ENCODE results near the gene GLG1. TPM values are rescaled to one million over a fixed set of nuclear protein-coding genes. Genes with fewer than 3 reads are reported as not detected.
"Not testable (repeated sequence)": the region's sequence is repeated elsewhere in the genome, so short reads cannot be mapped to it uniquely, and the experiment has no call there.

The GLG1 gene
- total and polyA plus RNA-seq, 12 donors, result 31.6 to 146 (median 112) TPM

- Histone ChIP-seq H3K27me3 (no peaks in the 10 kb centered on the region), H3K9me3 (replicated peaks in 1 of 3) (no peaks in the 10 kb centered on the region), H3K4me3 (no peak overlapping the region), H3K36me3 (replicated peaks in 1 of 2) (no peaks in the 10 kb centered on the region), H3K27ac (no peak overlapping the region), H3K4me1 (replicated peaks in 1 of 2) (no peaks in the 10 kb centered on the region)
- intact Hi-C loops (cut with DNase I), result no loop called here
- WGBS, 4 donors, result 78 to 83% (median 80%) methylated on average over 7 of the region's 7 CpGs
- TF ChIP-seq POLR2A (IDR thresholded peaks at IDR 0.05), result no peak
- TF ChIP-seq, protein P1, sequence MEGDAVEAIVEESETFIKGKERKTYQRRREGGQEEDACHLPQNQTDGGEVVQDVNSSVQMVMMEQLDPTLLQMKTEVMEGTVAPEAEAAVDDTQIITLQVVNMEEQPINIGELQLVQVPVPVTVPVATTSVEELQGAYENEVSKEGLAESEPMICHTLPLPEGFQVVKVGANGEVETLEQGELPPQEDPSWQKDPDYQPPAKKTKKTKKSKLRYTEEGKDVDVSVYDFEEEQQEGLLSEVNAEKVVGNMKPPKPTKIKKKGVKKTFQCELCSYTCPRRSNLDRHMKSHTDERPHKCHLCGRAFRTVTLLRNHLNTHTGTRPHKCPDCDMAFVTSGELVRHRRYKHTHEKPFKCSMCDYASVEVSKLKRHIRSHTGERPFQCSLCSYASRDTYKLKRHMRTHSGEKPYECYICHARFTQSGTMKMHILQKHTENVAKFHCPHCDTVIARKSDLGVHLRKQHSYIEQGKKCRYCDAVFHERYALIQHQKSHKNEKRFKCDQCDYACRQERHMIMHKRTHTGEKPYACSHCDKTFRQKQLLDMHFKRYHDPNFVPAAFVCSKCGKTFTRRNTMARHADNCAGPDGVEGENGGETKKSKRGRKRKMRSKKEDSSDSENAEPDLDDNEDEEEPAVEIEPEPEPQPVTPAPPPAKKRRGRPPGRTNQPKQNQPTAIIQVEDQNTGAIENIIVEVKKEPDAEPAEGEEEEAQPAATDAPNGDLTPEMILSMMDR (IDR thresholded peaks at IDR 0.05), result no peak
- no peak for DNase-seq
Measured at GRCh38 chr16:74439685-74440084, 167.2 kb downstream of the GLG1 start.

DNA sequence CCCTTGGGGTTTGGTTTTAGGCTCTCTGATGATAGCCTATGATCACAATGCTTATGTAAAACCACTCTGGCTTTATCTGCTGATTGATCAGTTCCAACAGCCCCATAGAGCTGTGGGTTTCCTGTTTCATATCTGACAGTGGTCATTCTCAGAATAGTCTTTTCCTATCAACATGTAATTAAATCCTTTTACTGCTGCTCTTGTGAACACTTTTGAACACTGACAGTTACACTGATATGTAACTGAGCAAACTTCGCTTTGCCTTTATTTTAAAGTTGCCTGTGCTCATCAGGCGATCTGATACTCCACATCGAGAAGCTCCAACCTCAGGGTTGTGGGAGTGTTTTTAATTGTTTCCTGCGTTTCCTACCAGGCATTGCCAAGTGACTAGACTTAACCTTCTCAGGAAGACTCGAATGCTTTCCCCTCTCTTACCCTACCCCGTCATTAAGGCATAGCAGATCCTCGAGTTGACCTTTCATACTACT, 168.4 kb downstream of the GLG1 start:
- Histone ChIP-seq H3K9me3 (replicated peaks in 1 of 3) (no peaks in the 10 kb centered on the region), H3K27me3 (no peaks in the 10 kb centered on the region), H3K36me3 (replicated peaks in 1 of 2) (no peaks in the 10 kb centered on the region), H3K4me1 (replicated peaks in 1 of 2) (no peaks in the 10 kb centered on the region), H3K4me3 (no peak overlapping the region), H3K27ac (no peak overlapping the region)
- 56 to 78% (median 65%) methylated on average over 7 of the region's 7 CpGs for WGBS, 4 donors
- no peak for DNase-seq
- no peak for TF ChIP-seq POLR2A (IDR thresholded peaks at IDR 0.05)
- TF ChIP-seq, protein P1 (IDR thresholded peaks at IDR 0.05), result no peak
- intact Hi-C loops (cut with DNase I), result no loop called here

DNA sequence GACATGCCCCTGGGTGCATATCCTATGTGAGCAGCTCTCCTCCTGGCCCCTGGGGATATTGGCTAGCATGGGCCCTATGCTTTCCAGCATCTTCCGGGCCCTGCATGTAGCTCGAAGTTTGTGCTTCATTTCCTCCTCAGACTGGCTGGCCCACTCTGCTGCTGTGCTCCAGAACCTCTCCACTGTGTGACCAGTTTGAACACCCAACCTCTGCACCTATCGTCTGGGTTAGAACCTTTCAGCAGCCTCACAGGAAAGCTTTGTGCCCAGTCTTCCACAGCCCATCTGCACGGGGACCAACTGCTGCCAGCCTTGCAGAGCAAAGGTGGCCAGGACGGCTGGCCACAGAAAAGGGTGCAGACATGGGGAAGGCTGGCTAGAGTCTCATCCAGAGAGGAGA, 175.4 kb downstream of the GLG1 start:
- intact Hi-C loops (cut with DNase I), result no loop called here
- Histone ChIP-seq H3K4me1 (replicated peaks in 1 of 2) (no peaks in the 10 kb centered on the region), H3K27me3 (no peaks in the 10 kb centered on the region), H3K36me3 (replicated peaks in 1 of 2) (no peaks in the 10 kb centered on the region), H3K4me3 (no peak overlapping the region), H3K9me3 (replicated peaks in 1 of 3) (no peaks in the 10 kb centered on the region), H3K27ac (no peak overlapping the region)
- 70 to 82% (median 78%) methylated on average over 2 to 5 of the region's 5 CpGs for WGBS, 4 donors
- TF ChIP-seq POLR2A (IDR thresholded peaks at IDR 0.05), result no peak
- TF ChIP-seq, protein P1 (IDR thresholded peaks at IDR 0.05), result no peak
- DNase-seq, result no peak

- H3K27me3 ChIP-seq; H3K4me3 ChIP-seq; H3K9me3 ChIP-seq (replicated peaks in 1 of 3); intact Hi-C loops (cut with DNase I); H3K27ac ChIP-seq; H3K4me1 ChIP-seq (replicated peaks in 1 of 2); H3K36me3 ChIP-seq (replicated peaks in 1 of 2): not testable (repeated sequence)
- TF ChIP-seq, protein P1 (IDR thresholded peaks at IDR 0.05), result peak; percentile 65 to 87 (median 83)
- DNase-seq, result peak; percentile 41 to 88 (median 69)
- 18 to 42% (median 28%) methylated on average over 9 to 13 of the region's 13 CpGs for WGBS, 4 donors
Measured at GRCh38 chr16:74430036-74430712, 176.7 kb downstream of the GLG1 start.

- WGBS, 4 donors, result 100% methylated on average over 1 to 2 of the region's 8 CpGs; no CpG with 5 or more reads in 2 of the 4 donors
- intact Hi-C loops (cut with DNase I); H3K27me3 ChIP-seq: not testable (repeated sequence)
Measured at GRCh38 chr16:74428493-74428892, 178.4 kb downstream of the GLG1 start.

GRCh38 chr16:74425751-74426150, 181.2 kb downstream of the GLG1 start:
- H3K9me3 ChIP-seq (replicated peaks in 1 of 3); H3K4me3 ChIP-seq; H3K27ac ChIP-seq; H3K36me3 ChIP-seq (replicated peaks in 1 of 2); intact Hi-C loops (cut with DNase I); DNase-seq; H3K4me1 ChIP-seq (replicated peaks in 1 of 2); H3K27me3 ChIP-seq: not testable (repeated sequence)
- WGBS, 4 donors, result 26 to 41% (median 40%) methylated on average over 5 to 6 of the region's 6 CpGs

More at GRCh38 chr16:74428493-74428892, 178.4 kb downstream of the GLG1 start:
- H3K27ac ChIP-seq; H3K9me3 ChIP-seq (replicated peaks in 1 of 3); H3K4me3 ChIP-seq; DNase-seq; H3K4me1 ChIP-seq (replicated peaks in 1 of 2); H3K36me3 ChIP-seq (replicated peaks in 1 of 2): not testable (repeated sequence)

- DNase-seq; H3K4me3 ChIP-seq; H3K9me3 ChIP-seq (replicated peaks in 1 of 3); H3K4me1 ChIP-seq (replicated peaks in 1 of 2); intact Hi-C loops (cut with DNase I); H3K27me3 ChIP-seq; H3K36me3 ChIP-seq (replicated peaks in 1 of 2); H3K27ac ChIP-seq: not testable (repeated sequence)
- WGBS, 4 donors, result 68 to 92% (median 83%) methylated on average over 4 of the region's 4 CpGs
Measured at GRCh38 chr16:74423721-74424120, 183.2 kb downstream of the GLG1 start.
